ENCODE data around the gene PPP2R2B. TPM values are rescaled to one million over a fixed set of nuclear protein-coding genes. Genes with fewer than 3 reads are reported as not detected.

Gene PPP2R2B
- total RNA-seq, 1 experiment from 2014 or later, result 20.3 TPM

DNA sequence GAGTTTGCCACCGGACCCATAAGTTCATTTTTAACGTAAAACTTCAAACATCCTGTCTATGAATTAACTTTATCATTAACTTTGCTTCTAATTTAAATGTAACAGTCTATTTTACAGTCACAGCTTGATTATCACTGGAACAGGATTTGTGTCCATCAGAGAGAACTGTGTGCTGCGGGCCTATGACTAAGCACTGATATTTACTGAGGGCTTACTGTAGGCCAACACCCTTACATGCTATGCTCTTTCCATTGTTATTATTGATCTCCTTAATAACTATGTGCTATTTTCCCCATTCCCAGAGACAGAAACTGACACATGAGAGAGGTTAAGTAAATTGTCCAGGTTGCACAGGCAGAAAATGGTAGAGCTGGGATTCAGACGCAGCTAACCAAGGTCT lies 338.6 kb downstream of the PPP2R2B start:
- H3K9me3 Mint-ChIP-seq, result no peaks in the 10 kb centered on the region
- peaks cover 8% of the 10 kb centered on the region for H3K4me1 Mint-ChIP-seq
- H3K4me3 Mint-ChIP-seq, result no peak overlapping the region
- POLR2A ChIA-PET, result no interaction called here
- CTCF ChIA-PET, result interaction anchor here (1.5 to 4.6 kb wide), 2 partner anchors 335 to 425 kb away, joined by 4 to 65 read pairs; no protein-coding TSS in a partner anchor
- no peak for DNase-seq (ENCODE audit: low spot score)
- TF ChIP-seq IRF2 (CRISPR knock-in tag; IDR thresholded peaks at IDR 0.05; ENCODE audit: borderline replicate concordance, low read depth), result no peak
- TF ChIP-seq OVOL2 (CRISPR knock-in tag; IDR thresholded peaks at IDR 0.05; ENCODE audit: borderline replicate concordance), result no peak
- TF ChIP-seq EMX1 (CRISPR knock-in tag; IDR thresholded peaks at IDR 0.05), result no peak
- TF ChIP-seq, protein P1, sequence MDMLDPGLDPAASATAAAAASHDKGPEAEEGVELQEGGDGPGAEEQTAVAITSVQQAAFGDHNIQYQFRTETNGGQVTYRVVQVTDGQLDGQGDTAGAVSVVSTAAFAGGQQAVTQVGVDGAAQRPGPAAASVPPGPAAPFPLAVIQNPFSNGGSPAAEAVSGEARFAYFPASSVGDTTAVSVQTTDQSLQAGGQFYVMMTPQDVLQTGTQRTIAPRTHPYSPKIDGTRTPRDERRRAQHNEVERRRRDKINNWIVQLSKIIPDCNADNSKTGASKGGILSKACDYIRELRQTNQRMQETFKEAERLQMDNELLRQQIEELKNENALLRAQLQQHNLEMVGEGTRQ (CRISPR knock-in tag; IDR thresholded peaks at IDR 0.05), result no peak
- TF ChIP-seq, protein P2, sequence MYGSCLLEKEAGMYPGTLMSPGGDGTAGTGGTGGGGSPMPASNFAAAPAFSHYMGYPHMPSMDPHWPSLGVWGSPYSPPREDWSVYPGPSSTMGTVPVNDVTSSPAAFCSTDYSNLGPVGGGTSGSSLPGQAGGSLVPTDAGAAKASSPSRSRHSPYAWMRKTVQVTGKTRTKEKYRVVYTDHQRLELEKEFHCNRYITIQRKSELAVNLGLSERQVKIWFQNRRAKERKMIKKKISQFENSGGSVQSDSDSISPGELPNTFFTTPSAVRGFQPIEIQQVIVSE (CRISPR knock-in tag; IDR thresholded peaks at IDR 0.05; ENCODE audit: borderline replicate concordance), result no peak
- no peaks in the 10 kb centered on the region for H3K36me3 Mint-ChIP-seq
- no peak for ATAC-seq
- no peaks in the 10 kb centered on the region for H3K27me3 Mint-ChIP-seq (ENCODE audit: low read depth)
- H3K27ac Mint-ChIP-seq, result no peak overlapping the region

DNA sequence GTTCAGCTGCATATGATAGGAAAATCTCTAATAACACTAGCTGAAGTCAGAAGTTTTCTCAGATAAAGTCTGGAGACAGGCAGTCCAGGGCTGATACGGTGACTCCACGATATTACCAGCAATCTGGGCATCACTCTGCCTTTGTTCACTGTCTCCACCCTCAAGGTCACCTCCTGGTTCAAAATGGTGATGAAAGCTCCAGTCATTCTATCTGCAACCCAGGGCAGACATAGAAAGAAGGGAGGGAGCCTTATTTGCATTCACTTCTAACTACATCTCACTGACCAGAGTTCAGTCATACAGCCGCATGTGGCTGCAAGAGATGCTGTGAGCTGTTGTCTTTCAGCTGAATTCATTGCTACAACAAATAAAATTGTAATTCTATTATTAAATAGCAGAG lies 340.1 kb downstream of the PPP2R2B start:
- no peaks in the 10 kb centered on the region for H3K36me3 Mint-ChIP-seq
- no peak for DNase-seq (ENCODE audit: low spot score)
- no peak for ATAC-seq
- TF ChIP-seq NFYB (CRISPR knock-in tag; conservative IDR thresholded peaks at IDR 0.05; ENCODE audit: low read depth), result no peak
- no peak for TF ChIP-seq MYBL2 (CRISPR knock-in tag; IDR thresholded peaks at IDR 0.05)
- TF ChIP-seq RELA (CRISPR knock-in tag; IDR thresholded peaks at IDR 0.05; ENCODE audit: borderline replicate concordance), result no peak
- TF ChIP-seq, protein P2 (CRISPR knock-in tag; IDR thresholded peaks at IDR 0.05; ENCODE audit: borderline replicate concordance), result no peak
- TF ChIP-seq EMX1 (CRISPR knock-in tag; IDR thresholded peaks at IDR 0.05), result no peak
- TF ChIP-seq NFE2L1 (CRISPR knock-in tag; IDR thresholded peaks at IDR 0.05), result no peak
- no peak for TF ChIP-seq ZNF416 (CRISPR knock-in tag; IDR thresholded peaks at IDR 0.05)
- TF ChIP-seq, protein P3, sequence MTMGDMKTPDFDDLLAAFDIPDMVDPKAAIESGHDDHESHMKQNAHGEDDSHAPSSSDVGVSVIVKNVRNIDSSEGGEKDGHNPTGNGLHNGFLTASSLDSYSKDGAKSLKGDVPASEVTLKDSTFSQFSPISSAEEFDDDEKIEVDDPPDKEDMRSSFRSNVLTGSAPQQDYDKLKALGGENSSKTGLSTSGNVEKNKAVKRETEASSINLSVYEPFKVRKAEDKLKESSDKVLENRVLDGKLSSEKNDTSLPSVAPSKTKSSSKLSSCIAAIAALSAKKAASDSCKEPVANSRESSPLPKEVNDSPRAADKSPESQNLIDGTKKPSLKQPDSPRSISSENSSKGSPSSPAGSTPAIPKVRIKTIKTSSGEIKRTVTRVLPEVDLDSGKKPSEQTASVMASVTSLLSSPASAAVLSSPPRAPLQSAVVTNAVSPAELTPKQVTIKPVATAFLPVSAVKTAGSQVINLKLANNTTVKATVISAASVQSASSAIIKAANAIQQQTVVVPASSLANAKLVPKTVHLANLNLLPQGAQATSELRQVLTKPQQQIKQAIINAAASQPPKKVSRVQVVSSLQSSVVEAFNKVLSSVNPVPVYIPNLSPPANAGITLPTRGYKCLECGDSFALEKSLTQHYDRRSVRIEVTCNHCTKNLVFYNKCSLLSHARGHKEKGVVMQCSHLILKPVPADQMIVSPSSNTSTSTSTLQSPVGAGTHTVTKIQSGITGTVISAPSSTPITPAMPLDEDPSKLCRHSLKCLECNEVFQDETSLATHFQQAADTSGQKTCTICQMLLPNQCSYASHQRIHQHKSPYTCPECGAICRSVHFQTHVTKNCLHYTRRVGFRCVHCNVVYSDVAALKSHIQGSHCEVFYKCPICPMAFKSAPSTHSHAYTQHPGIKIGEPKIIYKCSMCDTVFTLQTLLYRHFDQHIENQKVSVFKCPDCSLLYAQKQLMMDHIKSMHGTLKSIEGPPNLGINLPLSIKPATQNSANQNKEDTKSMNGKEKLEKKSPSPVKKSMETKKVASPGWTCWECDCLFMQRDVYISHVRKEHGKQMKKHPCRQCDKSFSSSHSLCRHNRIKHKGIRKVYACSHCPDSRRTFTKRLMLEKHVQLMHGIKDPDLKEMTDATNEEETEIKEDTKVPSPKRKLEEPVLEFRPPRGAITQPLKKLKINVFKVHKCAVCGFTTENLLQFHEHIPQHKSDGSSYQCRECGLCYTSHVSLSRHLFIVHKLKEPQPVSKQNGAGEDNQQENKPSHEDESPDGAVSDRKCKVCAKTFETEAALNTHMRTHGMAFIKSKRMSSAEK (CRISPR knock-in tag; IDR thresholded peaks at IDR 0.05; ENCODE audit: borderline replicate concordance), result no peak
- no peak for TF ChIP-seq ZNF219 (CRISPR knock-in tag; IDR thresholded peaks at IDR 0.05; ENCODE audit: borderline replicate concordance)
- no peaks in the 10 kb centered on the region for H3K9me3 Mint-ChIP-seq
- no peak overlapping the region for H3K4me3 Mint-ChIP-seq
- CTCF ChIA-PET, result interaction anchor here (0.6 to 1.4 kb wide), 3 partner anchors 182 to 650 kb away, joined by 3 to 5 read pairs (median 4); no protein-coding TSS in a partner anchor
- POLR2A ChIA-PET, result no interaction called here
- H3K27ac Mint-ChIP-seq, result no peak overlapping the region
- H3K27me3 Mint-ChIP-seq (ENCODE audit: low read depth), result no peaks in the 10 kb centered on the region
- H3K4me1 Mint-ChIP-seq, result peaks cover 15% of the 10 kb centered on the region

DNA sequence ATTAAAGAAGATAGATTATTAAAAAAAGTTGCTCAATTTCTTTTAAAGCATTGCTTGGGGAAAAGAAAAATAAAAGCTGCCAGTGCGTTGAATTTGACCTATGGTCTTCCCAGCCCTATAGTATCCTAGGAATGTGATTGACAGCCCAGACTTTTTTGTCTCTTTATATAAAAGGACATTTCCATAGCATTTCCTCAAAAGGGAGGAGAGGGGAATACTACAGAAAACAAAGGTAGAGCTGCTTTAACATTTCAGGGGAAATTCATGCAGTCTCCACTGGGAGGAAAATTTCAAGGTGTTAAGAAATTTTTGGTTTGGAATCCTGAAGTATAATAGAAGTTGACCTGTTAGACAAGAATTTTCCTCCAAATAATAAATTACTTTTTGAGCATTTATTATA lies 344.7 kb downstream of the PPP2R2B start:
- ChIA-PET CTCF (interaction anchor here (0.5 to 4.0 kb wide), 58 partner anchors 7 to 836 kb away, joined by 3 to 94 read pairs (median 4); partner anchors contain the start of genes GPR151, STK32A and TCERG1), POLR2A (no interaction called here)
- no peak for DNase-seq (ENCODE audit: low spot score)
- no peaks in the 10 kb centered on the region; the same call in 1 of the 2 replicates for H3K27me3 Mint-ChIP-seq (ENCODE audit: low read depth)
- no peak for TF ChIP-seq TEAD1 (CRISPR knock-in tag; IDR thresholded peaks at IDR 0.05)
- no peak for TF ChIP-seq ZNF317 (CRISPR knock-in tag; IDR thresholded peaks at IDR 0.05; ENCODE audit: borderline replicate concordance, low read depth)
- TF ChIP-seq, protein P4, sequence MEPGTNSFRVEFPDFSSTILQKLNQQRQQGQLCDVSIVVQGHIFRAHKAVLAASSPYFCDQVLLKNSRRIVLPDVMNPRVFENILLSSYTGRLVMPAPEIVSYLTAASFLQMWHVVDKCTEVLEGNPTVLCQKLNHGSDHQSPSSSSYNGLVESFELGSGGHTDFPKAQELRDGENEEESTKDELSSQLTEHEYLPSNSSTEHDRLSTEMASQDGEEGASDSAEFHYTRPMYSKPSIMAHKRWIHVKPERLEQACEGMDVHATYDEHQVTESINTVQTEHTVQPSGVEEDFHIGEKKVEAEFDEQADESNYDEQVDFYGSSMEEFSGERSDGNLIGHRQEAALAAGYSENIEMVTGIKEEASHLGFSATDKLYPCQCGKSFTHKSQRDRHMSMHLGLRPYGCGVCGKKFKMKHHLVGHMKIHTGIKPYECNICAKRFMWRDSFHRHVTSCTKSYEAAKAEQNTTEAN (CRISPR knock-in tag; IDR thresholded peaks at IDR 0.05), result no peak
- TF ChIP-seq ATF1 (CRISPR knock-in tag; IDR thresholded peaks at IDR 0.05), result no peak
- no peak for TF ChIP-seq OVOL2 (CRISPR knock-in tag; IDR thresholded peaks at IDR 0.05; ENCODE audit: borderline replicate concordance)
- no peak for TF ChIP-seq JUN (CRISPR knock-in tag; IDR thresholded peaks at IDR 0.05)
- TF ChIP-seq FOXK1 (CRISPR knock-in tag; IDR thresholded peaks at IDR 0.05), result no peak
- TF ChIP-seq SP1 (CRISPR knock-in tag; conservative IDR thresholded peaks at IDR 0.05), result no peak
- no peak for TF ChIP-seq NFYB (CRISPR knock-in tag; conservative IDR thresholded peaks at IDR 0.05; ENCODE audit: low read depth)
- no peak for TF ChIP-seq KAT7 (CRISPR knock-in tag; IDR thresholded peaks at IDR 0.05; ENCODE audit: borderline replicate concordance)
- no peak for TF ChIP-seq ZNF121 (CRISPR knock-in tag; IDR thresholded peaks at IDR 0.05)
- TF ChIP-seq MYBL2 (CRISPR knock-in tag; IDR thresholded peaks at IDR 0.05), result no peak
- no peak overlapping the region for H3K4me3 Mint-ChIP-seq
- peaks cover 6% of the 10 kb centered on the region; the same call in 1 of the 2 replicates for H3K9me3 Mint-ChIP-seq
- peak; percentile 14; the same call in 1 of the 2 replicates for ATAC-seq
- peaks cover 15% of the 10 kb centered on the region for H3K4me1 Mint-ChIP-seq
- H3K36me3 Mint-ChIP-seq, result no peaks in the 10 kb centered on the region
- no peak overlapping the region for H3K27ac Mint-ChIP-seq
